Neural cell (in vitro differentiated cells): ENCODE results near the gene AK4.

Experiments used
- EP300 ChIP-seq: fragments of 450-650 bp; conservative IDR thresholded peaks from 2 replicates; pipeline ENCODE4 v1.6.1; 2014; ENCODE audit warnings: antibody characterized with exemption, mild to moderate bottlenecking, moderate library complexity; ENCODE audit not compliant: poor library complexity, severe bottlenecking
- EZH2 ChIP-seq: fragments of 200-600, 300-800 bp; shearing (Covaris generic), sonication (generic); IDR thresholded peaks from 2 replicates; pipeline ENCODE4 v1.6.1; 2014; ENCODE audit warnings: antibody characterized with exemption, low read length, borderline replicate concordance, mild to moderate bottlenecking; ENCODE audit not compliant: insufficient read depth, poor library complexity, severe bottlenecking
- MXI1 ChIP-seq: fragments of 450-650 bp; conservative IDR thresholded peaks from 2 replicates; pipeline ENCODE4 v1.6.1; 2014; ENCODE audit warnings: antibody characterized with exemption, mild to moderate bottlenecking; ENCODE audit not compliant: poor library complexity, severe bottlenecking
- POLR2AphosphoS5 ChIP-seq: IDR thresholded peaks from 2 replicates; pipeline ENCODE4 v1.6.1; 2012
- RAD21 ChIP-seq: fragments of 450-650 bp; conservative IDR thresholded peaks from 2 replicates; pipeline ENCODE4 v1.6.1; 2014; ENCODE audit warnings: antibody characterized with exemption, mild to moderate bottlenecking, moderate library complexity
- SMC3 ChIP-seq: fragments of 450-650 bp; conservative IDR thresholded peaks from 2 replicates; pipeline ENCODE4 v1.6.1; 2014; ENCODE audit warnings: antibody characterized with exemption, mild to moderate bottlenecking, moderate library complexity; ENCODE audit not compliant: poor library complexity
- TAF1 ChIP-seq: IDR thresholded peaks from 2 replicates; pipeline ENCODE4 v1.6.1; 2012; ENCODE audit warnings: low read depth
- TF ChIP-seq, protein P1 (sequence below): fragments of 450-650 bp; IDR thresholded peaks from 2 replicates; pipeline ENCODE4 v1.5.1; 2014; ENCODE audit warnings: antibody characterized with exemption, mild to moderate bottlenecking, moderate library complexity; ENCODE audit not compliant: poor library complexity, severe bottlenecking

DNA sequence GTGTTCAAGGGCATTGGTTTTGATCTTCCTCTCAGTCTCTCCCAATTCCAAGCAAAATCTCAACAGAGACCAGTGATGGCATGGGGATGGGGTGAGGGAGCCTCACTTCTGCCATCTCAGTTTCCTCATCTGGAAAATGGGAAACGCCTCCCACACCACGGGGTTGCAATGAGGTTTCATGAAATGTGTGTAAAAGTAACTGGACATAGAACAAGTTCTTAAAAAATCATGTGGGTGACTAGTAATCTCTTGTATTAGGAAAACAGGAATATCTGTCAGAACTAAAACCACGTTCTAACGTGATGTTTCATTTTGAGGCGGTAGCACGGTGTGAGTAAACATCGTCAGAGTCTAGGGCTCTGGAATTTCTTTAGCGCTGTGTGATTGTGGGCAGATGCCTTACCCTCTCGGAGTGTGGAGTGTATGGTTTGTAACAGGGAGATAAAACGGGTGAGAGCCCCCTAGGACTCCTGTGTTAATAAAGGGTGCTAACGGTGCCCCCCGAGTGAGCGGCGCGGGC lies 105.9 kb downstream of the AK4 start:
- TF ChIP-seq EZH2 (no peak), EP300 (no peak), POLR2AphosphoS5 (no peak), RAD21 (no peak), SMC3 (no peak), TAF1 (no peak), MXI1 (no peak)
- TF ChIP-seq, protein P1, sequence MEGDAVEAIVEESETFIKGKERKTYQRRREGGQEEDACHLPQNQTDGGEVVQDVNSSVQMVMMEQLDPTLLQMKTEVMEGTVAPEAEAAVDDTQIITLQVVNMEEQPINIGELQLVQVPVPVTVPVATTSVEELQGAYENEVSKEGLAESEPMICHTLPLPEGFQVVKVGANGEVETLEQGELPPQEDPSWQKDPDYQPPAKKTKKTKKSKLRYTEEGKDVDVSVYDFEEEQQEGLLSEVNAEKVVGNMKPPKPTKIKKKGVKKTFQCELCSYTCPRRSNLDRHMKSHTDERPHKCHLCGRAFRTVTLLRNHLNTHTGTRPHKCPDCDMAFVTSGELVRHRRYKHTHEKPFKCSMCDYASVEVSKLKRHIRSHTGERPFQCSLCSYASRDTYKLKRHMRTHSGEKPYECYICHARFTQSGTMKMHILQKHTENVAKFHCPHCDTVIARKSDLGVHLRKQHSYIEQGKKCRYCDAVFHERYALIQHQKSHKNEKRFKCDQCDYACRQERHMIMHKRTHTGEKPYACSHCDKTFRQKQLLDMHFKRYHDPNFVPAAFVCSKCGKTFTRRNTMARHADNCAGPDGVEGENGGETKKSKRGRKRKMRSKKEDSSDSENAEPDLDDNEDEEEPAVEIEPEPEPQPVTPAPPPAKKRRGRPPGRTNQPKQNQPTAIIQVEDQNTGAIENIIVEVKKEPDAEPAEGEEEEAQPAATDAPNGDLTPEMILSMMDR = no peak
